HG02678 (cell line): ENCODE data around the gene PACS2.
"Not testable (repeated sequence)": the region's sequence is repeated elsewhere in the genome, so short reads cannot be mapped to it uniquely, and the experiment has no call there.

ENCODE experiments used
- ATAC-seq: cut with Tn5 transposase; IDR thresholded peaks from one replicate; pipeline ENCODE4 v1.9.1; 2021; ENCODE audit warnings: mild to moderate bottlenecking, moderate library complexity; ENCODE audit not compliant: unreplicated experiment

The PACS2 gene

DNA sequence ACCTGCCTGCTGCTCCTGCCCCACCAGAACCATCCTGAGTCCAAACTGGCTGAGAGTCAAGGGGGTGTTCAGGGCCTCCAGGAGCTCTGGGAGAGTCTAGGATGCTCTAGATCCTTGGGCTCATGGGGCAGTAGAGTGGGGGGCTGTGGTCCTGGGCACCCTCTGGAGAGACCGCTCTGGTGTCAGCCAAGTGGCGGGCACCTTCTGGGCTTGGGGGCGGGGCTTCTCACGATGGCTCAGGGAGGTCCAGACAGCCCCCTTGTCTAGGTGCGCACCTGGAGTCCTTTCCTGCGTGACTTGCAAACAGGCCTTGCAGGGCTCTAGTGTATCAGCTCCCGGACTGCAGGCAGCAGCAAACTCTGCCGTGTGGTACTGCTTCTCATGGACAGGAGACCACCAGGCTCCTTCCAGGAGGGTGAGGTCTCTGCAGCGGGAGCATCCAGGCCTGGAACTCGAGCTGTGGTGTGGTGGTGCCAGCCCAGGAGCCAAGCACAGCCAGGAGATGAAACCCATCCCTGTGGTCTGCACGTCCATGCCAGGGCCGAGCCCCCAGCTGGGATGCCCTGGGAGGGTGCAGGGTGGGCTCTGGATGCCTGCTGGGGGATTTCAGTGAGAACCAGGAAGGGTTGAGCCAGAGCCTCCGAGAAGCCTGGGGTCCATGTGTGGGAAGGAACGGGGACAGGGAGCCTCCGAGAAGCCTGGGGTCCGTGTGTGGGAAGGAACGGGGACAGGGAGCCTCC lies 15.0 kb downstream of the PACS2 start:
- ATAC-seq, result no peak

DNA sequence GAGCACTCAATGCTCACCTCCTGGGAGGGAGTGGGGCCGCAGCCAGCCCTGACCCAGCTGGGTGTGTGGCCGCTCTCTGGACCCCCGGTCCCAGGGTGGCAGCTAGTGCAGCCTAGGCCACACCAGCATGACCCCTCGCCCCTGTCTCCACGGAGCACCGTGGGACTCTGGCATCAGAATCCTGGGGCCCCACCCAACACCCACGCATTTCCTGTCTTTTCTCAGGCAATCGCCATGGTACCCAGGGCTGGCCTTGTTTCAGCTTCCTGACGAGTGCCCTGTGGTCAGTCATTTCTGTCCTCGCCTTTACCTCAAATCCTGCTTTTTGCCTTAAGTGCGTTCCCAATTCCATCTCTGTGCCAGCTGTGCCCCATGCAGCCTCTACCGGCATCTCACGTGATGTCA lies 15.9 kb downstream of the PACS2 start:
- ATAC-seq, result no peak

DNA sequence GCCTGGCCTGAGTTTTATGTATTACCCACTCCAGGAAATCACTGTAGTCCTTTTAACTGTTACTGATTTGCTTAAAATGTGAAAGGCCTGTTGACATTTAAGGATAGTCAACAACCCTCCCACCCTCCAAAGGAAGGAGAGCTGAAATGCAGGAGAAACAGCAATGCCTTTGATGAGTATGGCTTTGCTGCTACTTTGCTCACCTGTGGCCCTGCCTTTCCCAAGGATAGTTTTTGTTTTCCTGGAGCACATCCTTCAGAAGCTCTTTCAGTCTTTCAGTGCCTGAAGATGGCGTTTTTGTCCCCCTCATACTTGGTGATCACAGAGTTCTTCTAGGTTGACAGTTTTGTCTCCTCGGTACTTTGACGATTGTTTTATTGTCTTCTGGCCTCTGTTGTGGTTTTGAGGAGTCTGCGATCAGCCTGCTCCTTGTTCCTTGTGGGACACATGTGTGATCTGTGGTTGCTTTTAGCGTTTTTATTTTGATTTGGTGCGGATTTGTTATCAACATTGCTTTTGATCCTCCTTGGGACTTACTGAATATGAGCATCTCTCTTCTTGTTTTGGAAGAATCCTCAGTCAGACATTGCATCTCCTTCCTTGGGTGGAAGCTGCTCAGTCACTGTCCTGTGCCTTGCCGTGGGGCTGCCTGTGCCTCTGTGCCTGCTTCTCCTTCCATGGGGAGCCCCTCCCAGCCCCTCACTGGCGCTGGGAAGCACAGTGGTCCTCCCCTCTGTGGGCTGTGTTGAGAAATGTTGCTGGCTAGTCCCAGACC lies 17.2 kb downstream of the PACS2 start:
- no peak for ATAC-seq

DNA sequence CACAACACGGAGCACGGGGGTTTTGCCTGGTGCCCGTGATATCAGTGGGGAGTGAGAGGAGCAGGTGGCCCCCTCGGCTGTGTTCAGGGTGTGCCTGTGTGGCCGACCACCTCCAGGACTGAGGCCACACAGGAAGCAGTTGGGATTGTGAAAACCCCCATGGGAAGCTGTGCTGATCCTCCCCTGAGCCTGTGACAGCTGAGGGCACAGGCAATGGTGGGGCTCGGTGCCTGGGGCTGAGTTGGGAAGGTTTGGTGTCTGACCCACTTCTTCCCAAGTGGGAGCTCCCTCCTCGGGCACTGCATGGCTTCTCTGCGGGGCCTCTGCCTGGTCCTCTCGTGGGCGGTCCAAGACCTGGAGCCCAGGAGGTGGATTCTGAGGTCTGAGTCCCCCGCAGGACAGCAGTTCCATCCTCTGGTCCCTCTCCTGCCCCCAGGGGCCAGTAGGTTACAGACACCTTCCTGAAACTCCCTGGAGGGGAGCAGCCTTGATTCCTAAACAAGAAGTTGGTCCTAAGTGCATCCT lies 17.9 kb downstream of the PACS2 start:
- no peak for ATAC-seq

DNA sequence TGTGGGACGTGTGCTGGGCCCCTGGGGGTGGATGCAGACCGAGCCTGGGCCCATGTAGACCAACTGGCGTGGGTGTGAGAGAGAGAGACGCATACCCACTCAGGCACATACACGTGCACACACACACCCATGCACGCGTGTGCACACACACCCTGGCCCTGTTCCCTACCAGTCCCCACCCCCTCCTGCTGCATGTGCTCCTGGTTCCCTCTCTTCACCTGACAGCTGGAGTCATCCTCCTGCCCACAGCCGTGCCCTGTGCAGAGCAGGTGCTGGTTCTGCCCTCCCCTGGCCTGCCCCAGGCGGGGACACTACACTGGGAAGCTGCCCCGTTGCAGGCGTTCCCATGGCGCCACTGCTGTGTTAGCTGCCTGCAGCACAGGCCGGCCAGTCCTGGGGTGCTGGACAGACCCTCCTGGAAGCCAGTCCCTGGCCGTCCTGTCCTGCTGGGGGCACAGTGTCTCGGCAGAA lies 18.5 kb downstream of the PACS2 start:
- no peak for ATAC-seq

DNA sequence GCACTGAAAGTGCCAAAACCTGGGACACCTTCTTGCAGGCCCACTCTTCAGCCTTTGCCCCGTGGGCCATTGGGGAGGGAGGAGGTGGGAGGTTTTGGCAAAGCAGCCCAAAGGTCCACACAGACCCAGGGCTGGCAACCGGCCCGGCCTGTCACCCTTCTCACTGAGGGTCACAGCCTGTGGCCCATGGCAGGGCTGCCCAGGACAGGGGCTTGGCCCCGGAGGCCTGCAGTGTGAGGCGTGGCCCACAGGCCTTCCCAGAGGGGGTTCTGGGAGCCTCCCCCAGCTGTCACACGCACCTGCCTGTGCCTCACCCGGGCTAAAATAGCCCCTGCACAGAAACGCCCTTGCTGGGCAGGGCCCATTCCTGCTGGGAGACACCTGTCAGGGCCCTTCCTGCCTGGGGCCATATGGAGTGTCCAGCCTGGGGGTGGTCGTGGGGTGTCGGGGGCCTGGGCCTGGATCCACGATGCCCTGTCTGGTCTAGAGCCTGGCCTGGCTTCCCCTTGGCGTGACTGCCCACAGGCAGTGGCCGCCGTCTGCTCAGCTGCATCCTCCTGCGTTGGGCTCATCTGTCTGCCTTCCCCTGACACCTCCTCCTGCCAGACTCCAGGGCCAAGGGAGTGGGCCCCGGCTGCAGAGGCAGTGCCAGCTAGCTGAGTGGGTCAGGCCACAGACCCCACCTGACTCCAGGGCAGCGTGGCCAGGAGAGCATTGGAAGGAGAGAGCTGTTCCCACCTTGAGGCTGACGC lies 19.2 kb downstream of the PACS2 start:
- no peak for ATAC-seq

DNA sequence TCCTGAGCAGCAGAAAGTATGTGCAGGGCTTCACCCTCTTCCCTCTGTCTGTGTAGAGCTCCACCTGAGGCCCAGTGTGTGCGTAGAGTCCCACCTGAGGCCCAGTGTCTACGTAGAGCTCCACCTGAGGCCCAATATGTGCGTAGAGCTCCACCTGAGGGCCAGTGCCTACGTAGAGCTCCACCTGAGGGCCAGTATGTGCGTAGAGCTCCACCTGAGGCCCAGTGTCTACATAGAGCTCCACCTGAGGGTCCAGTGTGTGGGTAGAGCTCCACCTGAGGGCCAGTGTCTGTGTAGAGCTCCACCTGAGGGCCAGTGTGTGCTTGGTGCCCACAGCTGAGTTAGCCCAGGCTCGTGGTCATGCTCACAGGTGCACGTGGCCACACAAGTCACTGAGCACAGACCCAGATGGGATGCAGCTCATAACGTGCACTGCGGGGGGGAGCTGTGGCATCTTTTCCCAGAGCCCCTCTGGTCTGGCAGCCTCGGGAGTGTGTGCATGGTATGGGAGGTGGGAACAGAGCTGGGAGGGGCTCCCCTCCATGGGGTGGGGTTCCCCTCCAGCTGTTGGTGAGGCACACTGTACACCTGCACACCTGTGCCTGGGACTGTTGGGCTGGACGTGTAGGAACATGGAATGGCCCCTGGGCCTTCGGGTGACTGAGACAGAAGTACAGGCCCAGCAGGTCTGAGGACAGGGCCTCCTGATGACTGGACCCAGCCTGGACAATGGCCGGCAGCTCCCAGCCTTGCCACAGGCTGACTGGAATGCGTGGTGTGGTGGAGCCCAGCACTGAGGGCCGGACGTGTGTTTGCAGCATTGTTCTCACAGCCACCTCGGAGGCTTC lies 20.1 kb downstream of the PACS2 start:
- no peak for ATAC-seq

DNA sequence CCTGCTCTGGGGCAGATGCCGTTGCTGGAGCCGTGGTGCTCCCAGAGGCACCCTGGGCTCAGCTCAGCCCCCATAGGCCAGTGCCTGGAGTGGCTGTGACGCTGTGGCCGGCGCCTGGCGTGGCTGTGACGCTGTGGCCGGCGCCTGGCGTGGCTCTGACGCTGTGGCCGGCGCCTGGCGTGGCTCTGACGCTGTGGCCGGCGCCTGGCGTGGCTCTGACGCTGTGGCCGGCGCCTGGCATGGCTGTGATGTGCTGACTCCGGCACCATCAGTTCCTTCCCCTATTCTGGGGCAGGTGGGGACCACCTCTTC lies 20.6 kb downstream of the PACS2 start:
- not testable (repeated sequence) for ATAC-seq

DNA sequence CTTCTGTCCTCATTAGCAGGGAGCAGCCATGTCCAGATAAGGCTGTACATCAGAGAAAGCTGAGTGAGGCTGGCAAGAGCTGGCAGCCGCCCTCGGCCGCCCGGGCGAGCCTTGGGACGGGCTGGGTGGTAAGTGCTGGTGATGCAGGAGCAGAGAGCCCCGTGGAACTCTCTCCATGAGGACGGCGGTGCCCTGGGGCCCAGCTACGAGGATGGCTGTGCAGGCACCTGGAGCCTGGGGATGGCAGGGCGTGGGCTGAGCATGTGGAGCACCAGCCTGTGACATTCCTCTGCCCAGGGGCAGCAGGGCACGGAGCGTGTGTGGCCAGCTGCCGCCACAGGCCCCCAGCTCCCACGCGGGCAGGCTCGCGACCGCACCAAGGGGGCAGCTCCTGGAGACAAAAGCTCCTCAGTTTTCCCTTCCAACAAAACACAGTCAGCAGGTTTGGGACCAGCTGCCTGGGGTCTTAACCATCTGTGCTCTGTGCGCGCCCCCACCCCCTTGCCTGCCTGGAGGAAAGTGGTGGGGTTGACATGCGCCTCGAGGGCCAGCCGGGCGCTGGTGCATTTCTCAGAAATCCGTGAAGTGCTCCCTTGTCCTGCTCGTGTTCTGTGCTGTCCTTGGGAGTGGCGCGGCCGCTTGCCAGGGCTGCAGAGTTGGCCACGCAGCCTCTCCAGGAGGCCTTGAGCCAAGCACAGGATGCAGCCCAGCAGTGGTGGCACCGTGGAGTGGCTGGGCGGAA lies 21.4 kb downstream of the PACS2 start:
- no peak for ATAC-seq

DNA sequence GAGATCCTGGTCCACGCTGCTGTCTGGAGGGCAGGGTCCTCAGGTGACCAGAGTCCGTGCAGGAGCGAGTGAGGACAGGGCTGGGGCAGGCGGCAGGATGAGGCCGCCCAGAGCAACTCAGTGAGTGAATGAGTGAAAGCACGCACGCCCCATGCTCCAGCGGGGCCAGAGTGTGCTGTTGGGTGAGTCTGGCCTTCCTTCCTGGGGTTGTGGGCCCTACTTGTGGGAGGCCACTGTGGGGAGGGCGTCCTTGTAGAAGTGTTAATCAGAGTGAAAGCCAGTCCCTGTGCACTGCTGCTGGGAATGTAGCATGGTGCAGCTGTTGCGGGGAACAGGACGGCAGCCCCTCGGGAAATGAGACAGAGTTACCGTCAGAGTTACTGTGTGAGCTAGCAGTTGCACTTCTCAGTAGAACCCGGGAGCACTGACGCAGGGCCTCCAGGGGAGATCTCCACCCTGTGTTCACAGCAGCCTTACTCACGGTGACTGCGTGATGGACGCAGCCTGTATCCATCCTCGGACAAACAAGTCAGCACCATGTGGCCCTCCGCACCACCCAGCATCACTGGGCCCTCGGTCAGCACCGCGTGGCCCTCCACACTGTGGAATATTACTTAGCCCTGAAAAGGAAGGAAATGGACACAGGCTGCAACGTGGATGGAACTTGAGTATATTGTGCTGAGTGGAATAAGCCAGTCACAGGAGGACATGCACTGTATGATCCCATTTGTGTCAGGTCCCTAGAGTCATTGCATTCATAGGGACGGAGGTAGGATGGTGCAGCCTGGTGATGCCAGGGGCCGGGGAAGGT lies 22.1 kb downstream of the PACS2 start:
- ATAC-seq, result no peak

DNA sequence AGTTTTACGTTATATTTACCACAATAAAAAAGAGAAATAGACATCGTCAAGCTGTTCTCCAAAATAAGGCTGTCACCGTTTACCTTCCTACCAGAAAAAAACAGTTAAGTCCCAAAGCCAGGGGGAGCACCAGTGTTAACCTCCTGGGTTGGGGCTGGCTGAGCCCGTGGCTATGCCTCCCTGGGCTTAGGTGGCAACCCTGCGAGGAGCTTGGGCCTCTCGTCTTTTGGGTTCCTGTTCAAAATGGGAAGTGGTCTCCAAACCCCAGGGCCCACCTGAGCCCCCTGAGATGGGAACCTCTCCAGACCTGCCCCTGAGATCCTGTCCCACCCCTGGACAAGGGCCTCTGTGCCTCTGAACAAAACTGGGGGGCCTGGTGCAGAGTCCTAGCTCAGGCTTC lies 22.9 kb downstream of the PACS2 start:
- ATAC-seq, result no peak

DNA sequence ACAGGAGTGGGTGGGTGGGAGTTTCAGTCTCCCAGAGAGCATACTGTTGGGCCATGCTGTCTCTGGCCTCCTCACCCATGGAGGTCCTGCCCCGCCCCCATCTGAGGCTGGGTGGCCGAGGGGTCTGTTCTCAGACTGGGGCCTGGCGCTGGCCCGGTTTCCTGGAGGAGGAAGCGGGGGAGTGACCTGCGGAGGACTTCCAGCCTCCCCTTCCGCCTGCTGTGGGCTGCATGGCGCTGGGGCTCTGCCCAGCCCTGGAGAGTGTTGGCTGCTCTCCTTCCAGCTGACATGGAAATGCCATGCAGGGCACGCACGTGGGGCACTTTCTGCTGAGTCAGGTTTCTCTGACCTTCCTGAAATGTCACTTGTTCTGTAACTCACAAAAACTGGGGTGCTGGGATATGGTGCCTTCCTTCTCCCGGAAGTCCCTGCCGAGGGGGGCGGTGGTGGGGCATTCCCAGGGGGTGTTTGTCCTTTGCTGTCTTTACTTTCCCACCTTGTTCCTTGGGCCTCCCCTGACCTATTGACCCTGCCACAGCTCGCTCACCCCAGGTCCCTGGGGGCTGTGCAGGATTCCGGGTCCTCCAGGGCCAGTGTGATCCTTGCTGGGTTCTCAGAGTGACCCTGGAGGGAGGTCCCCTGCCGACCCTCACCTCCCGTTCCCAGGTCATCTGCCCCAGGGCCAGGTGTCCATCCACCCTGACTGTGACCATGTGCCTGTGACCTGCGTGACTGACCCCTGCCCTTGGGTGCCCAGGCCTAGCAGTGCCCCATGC lies 23.6 kb downstream of the PACS2 start:
- no peak for ATAC-seq

DNA sequence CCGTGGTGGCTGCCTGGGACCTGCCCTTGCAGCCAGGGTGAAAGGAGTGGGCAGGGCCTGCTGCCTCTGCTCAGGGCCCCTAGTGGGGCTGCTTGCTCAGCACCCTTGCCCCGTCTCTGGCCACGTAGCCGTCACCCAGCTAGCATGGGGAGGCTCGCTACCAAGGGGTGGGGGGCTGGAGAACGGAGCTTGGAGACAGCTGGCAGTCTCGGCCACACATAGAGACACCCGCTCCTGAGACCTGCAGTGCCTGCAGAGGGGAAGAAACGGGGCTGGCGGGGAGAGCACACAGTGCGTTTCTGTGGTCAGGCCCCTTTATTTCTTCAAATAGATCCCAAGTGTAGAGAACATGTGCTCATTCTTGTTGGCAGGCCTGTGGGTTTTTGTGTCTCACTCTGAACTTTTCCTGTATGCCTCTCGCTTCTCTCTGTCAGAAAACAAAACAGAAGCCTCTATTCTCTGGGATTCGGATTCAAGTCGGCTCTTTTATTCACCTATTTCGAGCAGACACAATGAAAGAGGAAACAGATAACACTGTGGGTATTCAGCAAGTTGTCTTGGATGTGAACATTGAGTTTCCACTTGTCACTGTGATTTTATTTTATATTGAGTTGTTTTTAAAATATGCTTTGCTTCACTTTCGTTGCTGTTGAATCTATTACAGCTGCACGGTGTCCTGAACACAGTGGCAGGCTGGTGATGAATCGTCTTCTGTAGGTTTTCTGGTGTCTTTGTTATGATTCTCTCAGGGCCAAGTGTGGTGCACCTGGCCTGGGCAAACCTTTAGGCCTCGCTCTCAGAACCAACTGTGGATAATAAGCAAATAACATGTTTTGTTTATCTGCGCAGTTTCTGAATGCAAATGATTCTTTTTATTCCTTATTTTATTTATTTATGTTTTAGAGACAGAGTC lies 26.5 kb downstream of the PACS2 start:
- no peak for ATAC-seq

DNA sequence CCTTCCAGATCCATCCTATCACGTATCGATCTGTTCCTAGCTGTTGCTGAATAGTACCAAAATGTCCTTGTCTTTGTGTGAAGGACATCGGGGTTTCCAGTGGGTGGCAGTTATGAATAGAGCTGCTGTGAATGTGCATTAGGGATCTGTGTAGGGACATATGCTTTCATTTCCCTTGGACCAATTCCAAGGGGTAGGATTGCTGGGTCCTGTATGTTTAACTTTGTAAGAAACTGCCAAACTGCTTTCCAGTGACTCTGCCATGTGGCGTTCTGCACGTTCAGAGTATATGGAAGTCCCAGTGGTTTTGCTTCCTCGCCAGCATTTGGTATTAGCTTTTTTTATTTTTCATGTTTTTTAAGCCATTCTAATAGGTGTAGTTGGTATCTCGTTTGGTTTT lies 28.6 kb downstream of the PACS2 start:
- ATAC-seq, result no peak

DNA sequence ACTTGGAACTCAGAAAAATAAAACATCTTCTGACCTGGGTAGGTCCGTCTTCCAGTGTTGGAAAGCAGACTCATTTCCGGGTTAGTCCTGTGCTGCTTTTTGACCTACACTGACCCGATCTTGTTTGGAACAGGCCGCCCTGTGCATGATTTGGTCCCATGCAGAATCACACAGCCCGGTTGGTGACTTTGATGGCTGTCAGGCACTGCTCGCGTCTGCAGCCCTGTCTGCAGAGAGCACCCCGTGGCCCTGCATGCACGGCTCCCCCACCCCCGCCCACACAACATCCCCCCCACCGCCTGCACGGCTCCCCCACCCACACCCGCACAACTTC lies 31.6 kb downstream of the PACS2 start:
- no peak for ATAC-seq

DNA sequence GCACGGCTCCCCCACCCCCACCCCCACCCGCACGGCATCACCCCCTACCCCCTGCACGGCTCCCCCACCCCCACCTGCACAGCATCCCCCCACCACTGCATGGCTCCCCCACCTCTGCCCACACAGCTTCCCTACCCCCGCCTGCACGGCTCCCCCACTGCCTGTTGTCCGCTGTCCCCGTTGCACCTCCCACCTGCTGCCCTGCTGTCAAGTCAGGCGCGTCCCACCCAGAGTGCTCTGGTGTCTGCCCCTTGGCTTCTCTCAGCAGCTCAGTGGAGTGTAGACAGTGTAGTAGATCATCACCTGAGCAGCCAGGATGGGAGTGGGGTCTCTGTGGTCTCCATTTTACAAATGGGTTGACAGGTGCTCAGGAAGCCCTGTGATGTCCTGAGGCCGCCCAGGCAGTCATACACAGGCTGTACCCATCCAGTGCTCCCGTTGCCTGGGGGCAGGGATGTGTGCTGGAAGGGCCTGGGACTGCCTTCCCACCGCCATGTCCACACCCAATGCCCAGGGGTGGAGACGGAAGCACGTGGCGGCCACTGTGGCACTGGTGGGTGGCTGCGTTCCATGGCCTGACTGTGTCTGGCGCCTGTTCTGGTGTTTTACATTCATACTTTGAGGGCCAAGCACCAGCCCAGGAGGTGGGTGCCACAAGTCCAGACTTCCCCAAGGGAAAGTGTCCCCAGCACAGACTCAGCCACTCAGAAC lies 32.5 kb downstream of the PACS2 start:
- ATAC-seq, result no peak

DNA sequence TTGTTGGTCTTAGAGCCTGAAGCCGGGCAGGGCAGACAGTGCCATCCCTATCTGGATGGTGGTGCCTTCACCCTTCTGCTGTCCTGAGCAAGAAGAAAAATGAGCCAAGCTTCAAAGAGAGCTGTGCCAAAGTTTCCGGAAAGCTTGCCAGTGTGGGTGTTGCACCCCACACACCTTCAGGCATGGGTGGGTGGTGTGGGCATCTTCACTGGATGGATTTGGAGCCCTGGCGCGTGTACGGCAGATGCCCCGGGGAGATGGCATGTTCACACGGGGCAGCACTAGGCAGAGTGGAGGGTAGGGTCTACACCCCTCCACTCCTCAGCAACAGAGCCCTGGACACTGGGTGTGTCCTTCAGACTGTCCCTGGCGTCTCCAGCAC lies 33.0 kb downstream of the PACS2 start:
- ATAC-seq, result no peak
